Measurements from ENCODE around the gene EID3.
"Not testable (repeated sequence)": the region's sequence is repeated elsewhere in the genome, so short reads cannot be mapped to it uniquely, and the experiment has no call there.

The EID3 gene

GRCh38 chr12:104329707-104330532 is 26.4 kb downstream of the EID3 start:
- no peaks in the 10 kb centered on the region for H3K9me3 ChIP-seq
- H3K27ac ChIP-seq = peak overlapping the region; percentile 23
- no peaks in the 10 kb centered on the region for H3K4me1 ChIP-seq (ENCODE audit: control insufficient read depth in 1 of 2, insufficient read depth in 1 of 2, low read depth in 1 of 2, low read length in 1 of 2)
- no peaks in the 10 kb centered on the region for H3K27me3 ChIP-seq
- TF ChIP-seq CTCF (IDR thresholded peaks at IDR 0.05) = no peak
- H3K36me3 ChIP-seq = peaks cover 88% of the 10 kb centered on the region
- no peak overlapping the region for H3K4me3 ChIP-seq (ENCODE audit: low read depth in 1 of 2, low read length in 1 of 2)

- Histone ChIP-seq H3K27me3 (no peaks in the 10 kb centered on the region), H3K9me3 (no peaks in the 10 kb centered on the region), H3K27ac (no peak overlapping the region), H3K36me3 (peaks cover 87% of the 10 kb centered on the region), H3K4me1 (ENCODE audit: control insufficient read depth in 1 of 2, insufficient read depth in 1 of 2, low read depth in 1 of 2, low read length in 1 of 2) (no peaks in the 10 kb centered on the region), H3K4me3 (ENCODE audit: low read depth in 1 of 2, low read length in 1 of 2) (no peak overlapping the region)
- no peak for TF ChIP-seq CTCF (IDR thresholded peaks at IDR 0.05)
Measured at GRCh38 chr12:104331376-104331775, 27.8 kb downstream of the EID3 start.

GRCh38 chr12:104332273-104332672 is 28.7 kb downstream of the EID3 start:
- H3K36me3 ChIP-seq = peaks cover 87% of the 10 kb centered on the region
- not testable (repeated sequence) for H3K27ac ChIP-seq

GRCh38 chr12:104333692-104334255 is 30.2 kb downstream of the EID3 start:
- TF ChIP-seq CTCF (IDR thresholded peaks at IDR 0.05) = no peak
- no peak overlapping the region for H3K4me3 ChIP-seq (ENCODE audit: low read depth in 1 of 2, low read length in 1 of 2)
- no peaks in the 10 kb centered on the region for H3K27me3 ChIP-seq
- H3K4me1 ChIP-seq (ENCODE audit: control insufficient read depth in 1 of 2, insufficient read depth in 1 of 2, low read depth in 1 of 2, low read length in 1 of 2) = no peaks in the 10 kb centered on the region
- no peaks in the 10 kb centered on the region for H3K9me3 ChIP-seq
- peaks cover 87% of the 10 kb centered on the region for H3K36me3 ChIP-seq
- no peak overlapping the region for H3K27ac ChIP-seq

More at GRCh38 chr12:104332273-104332672, 28.7 kb downstream of the EID3 start:
- not testable (repeated sequence) for H3K4me3 ChIP-seq (ENCODE audit: low read depth in 1 of 2, low read length in 1 of 2); H3K27me3 ChIP-seq; H3K9me3 ChIP-seq; H3K4me1 ChIP-seq (ENCODE audit: control insufficient read depth in 1 of 2, insufficient read depth in 1 of 2, low read depth in 1 of 2, low read length in 1 of 2)

- TF ChIP-seq CTCF (IDR thresholded peaks at IDR 0.05) = no peak
- H3K4me1 ChIP-seq (ENCODE audit: control insufficient read depth in 1 of 2, insufficient read depth in 1 of 2, low read depth in 1 of 2, low read length in 1 of 2) = no peaks in the 10 kb centered on the region
- no peaks in the 10 kb centered on the region for H3K9me3 ChIP-seq
- no peak overlapping the region for H3K27ac ChIP-seq
- peaks cover 87% of the 10 kb centered on the region for H3K36me3 ChIP-seq
- H3K27me3 ChIP-seq = no peaks in the 10 kb centered on the region
- no peak overlapping the region for H3K4me3 ChIP-seq (ENCODE audit: low read depth in 1 of 2, low read length in 1 of 2)
Measured at GRCh38 chr12:104334581-104334980, 31.0 kb downstream of the EID3 start.

GRCh38 chr12:104336115-104336514 is 32.6 kb downstream of the EID3 start:
- H3K4me1 ChIP-seq (ENCODE audit: control insufficient read depth in 1 of 2, insufficient read depth in 1 of 2, low read depth in 1 of 2, low read length in 1 of 2) = no peaks in the 10 kb centered on the region
- peaks cover 87% of the 10 kb centered on the region for H3K36me3 ChIP-seq
- H3K9me3 ChIP-seq = no peaks in the 10 kb centered on the region
- H3K27me3 ChIP-seq = no peaks in the 10 kb centered on the region
- TF ChIP-seq CTCF (IDR thresholded peaks at IDR 0.05) = no peak
- H3K4me3 ChIP-seq (ENCODE audit: low read depth in 1 of 2, low read length in 1 of 2) = no peak overlapping the region
- H3K27ac ChIP-seq = no peak overlapping the region

Data from neutrophil (primary cell).